Osteocyte (in vitro differentiated cells): ENCODE measurements around the gene USP28. TPM values are rescaled to one million over a fixed set of nuclear protein-coding genes. Genes with fewer than 3 reads are reported as not detected.
A peak's percentile ranks its signal among the peaks of the same experiment; 100 is the strongest.
"Not testable (repeated sequence)": the region's sequence is repeated elsewhere in the genome, so short reads cannot be mapped to it uniquely, and the experiment has no call there.

ENCODE experiments used
- DNase-seq: peaks from one replicate; pipeline ENCODE4 v3.0.0; 2021; ENCODE audit warnings: mixed read lengths; ENCODE audit not compliant: unreplicated experiment; ENCODE audit errors: extremely low spot score
- H3K27ac Mint-ChIP-seq: one replicate; pipeline ENCODE4 v1.8.0; 2021; ENCODE audit warnings: mild to moderate bottlenecking, mixed read lengths; ENCODE audit not compliant: unreplicated experiment
- H3K27me3 Mint-ChIP-seq: one replicate; pipeline ENCODE4 v1.8.0; 2021; ENCODE audit warnings: mixed read lengths; ENCODE audit not compliant: unreplicated experiment
- H3K36me3 Mint-ChIP-seq: one replicate; pipeline ENCODE4 v1.8.0; 2021; ENCODE audit warnings: mixed read lengths; ENCODE audit not compliant: unreplicated experiment
- H3K4me1 Mint-ChIP-seq: one replicate; pipeline ENCODE4 v1.8.0; 2021; ENCODE audit warnings: mixed read lengths; ENCODE audit not compliant: unreplicated experiment
- H3K4me3 Mint-ChIP-seq: one replicate; pipeline ENCODE4 v1.8.0; 2021; ENCODE audit warnings: mild to moderate bottlenecking, moderate library complexity, mixed read lengths; ENCODE audit not compliant: unreplicated experiment
- H3K9me3 Mint-ChIP-seq: one replicate; pipeline ENCODE4 v1.8.0; 2021; ENCODE audit warnings: mixed read lengths; ENCODE audit not compliant: unreplicated experiment
- long read RNA-seq: library from polyadenylated mRNA; unstranded; transcript quantifications from one replicate; pipeline ENCODE4 v2.0.0, GENCODE V29; 2021
- total RNA-seq: library from RNA; stranded (reverse); gene quantifications from 2 replicates; pipeline ENCODE4 v1.2.1, GENCODE V29; 2021
- TF ChIP-seq, protein P1 (sequence below): fragments of 200-600 bp; sonication (generic); IDR thresholded peaks from 2 replicates; pipeline ENCODE4 v1.5.0; 2021; ENCODE audit warnings: antibody characterized with exemption, mild to moderate bottlenecking, moderate library complexity

USP28 gene, protein sequence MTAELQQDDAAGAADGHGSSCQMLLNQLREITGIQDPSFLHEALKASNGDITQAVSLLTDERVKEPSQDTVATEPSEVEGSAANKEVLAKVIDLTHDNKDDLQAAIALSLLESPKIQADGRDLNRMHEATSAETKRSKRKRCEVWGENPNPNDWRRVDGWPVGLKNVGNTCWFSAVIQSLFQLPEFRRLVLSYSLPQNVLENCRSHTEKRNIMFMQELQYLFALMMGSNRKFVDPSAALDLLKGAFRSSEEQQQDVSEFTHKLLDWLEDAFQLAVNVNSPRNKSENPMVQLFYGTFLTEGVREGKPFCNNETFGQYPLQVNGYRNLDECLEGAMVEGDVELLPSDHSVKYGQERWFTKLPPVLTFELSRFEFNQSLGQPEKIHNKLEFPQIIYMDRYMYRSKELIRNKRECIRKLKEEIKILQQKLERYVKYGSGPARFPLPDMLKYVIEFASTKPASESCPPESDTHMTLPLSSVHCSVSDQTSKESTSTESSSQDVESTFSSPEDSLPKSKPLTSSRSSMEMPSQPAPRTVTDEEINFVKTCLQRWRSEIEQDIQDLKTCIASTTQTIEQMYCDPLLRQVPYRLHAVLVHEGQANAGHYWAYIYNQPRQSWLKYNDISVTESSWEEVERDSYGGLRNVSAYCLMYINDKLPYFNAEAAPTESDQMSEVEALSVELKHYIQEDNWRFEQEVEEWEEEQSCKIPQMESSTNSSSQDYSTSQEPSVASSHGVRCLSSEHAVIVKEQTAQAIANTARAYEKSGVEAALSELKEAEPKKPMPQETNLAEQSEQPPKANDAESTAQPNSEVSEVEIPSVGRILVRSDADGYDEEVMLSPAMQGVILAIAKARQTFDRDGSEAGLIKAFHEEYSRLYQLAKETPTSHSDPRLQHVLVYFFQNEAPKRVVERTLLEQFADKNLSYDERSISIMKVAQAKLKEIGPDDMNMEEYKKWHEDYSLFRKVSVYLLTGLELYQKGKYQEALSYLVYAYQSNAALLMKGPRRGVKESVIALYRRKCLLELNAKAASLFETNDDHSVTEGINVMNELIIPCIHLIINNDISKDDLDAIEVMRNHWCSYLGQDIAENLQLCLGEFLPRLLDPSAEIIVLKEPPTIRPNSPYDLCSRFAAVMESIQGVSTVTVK
- 37.2 and 39.9 TPM in 2 replicates for total RNA-seq
- long read RNA-seq, full-length matches to known transcripts, result 8 of 61 reads
- long read RNA-seq, partial matches to known transcripts, result 26 of 61 reads
- long read RNA-seq, other reads (novel, unspliced or antisense), result 27 of 61 reads

DNA sequence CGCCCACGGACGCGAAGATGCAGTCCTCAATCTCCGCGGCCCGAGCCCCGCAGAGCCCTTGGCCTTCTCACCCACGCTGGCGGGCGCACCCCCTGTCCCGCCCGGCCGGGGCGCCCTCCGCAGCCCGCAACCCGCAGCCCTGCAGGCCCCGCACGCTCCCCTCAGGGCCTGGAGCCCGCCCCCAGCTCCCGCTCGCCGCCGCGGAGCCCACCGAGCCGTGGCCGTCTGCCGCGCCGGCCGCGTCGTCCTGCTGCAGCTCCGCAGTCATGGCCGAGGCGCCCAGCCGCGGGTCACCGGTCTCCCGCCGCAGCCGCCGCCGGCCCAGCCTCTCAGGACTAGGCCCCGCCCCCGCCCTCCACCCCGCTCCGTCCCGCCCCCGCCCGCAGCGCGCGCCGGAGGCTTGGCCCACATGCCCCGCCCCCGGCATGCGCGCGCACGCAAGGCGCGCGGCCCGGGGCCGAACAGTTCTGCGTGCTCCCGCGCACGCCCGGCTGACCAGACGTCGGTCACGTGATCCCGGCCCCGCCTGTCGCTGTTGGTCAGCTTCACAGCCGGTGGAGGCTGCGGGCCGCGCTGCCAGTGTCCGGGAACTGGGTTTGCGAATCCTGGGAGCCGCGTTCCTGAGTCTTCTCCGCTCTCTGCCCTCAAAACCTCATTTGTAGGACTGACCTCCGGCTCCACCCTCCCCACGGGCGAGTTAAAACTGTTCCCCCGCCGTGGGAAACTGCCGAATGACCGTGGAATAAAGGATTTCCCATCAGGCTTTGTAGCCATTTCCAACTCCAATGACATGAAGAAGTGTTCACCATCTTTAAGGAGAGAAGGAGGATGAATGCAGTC lies at the start of gene USP28:
TSS of gene USP28 (minus strand) at position 339 of the 840 bp plus-strand sequence. CDS start at position 268, 71 bp downstream.
- peaks cover 33% of the 10 kb centered on the region for H3K4me1 Mint-ChIP-seq
- peak; percentile 99 for DNase-seq
- no peaks in the 10 kb centered on the region for H3K36me3 Mint-ChIP-seq
- no peaks in the 10 kb centered on the region for H3K9me3 Mint-ChIP-seq
- peak within 1 kb of the TSS; percentile 91 for H3K4me3 Mint-ChIP-seq
- TF ChIP-seq, protein P1, sequence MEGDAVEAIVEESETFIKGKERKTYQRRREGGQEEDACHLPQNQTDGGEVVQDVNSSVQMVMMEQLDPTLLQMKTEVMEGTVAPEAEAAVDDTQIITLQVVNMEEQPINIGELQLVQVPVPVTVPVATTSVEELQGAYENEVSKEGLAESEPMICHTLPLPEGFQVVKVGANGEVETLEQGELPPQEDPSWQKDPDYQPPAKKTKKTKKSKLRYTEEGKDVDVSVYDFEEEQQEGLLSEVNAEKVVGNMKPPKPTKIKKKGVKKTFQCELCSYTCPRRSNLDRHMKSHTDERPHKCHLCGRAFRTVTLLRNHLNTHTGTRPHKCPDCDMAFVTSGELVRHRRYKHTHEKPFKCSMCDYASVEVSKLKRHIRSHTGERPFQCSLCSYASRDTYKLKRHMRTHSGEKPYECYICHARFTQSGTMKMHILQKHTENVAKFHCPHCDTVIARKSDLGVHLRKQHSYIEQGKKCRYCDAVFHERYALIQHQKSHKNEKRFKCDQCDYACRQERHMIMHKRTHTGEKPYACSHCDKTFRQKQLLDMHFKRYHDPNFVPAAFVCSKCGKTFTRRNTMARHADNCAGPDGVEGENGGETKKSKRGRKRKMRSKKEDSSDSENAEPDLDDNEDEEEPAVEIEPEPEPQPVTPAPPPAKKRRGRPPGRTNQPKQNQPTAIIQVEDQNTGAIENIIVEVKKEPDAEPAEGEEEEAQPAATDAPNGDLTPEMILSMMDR, result peak; percentile 8
- H3K27me3 Mint-ChIP-seq, result no peaks in the 10 kb centered on the region
- peak within 1 kb of the TSS; percentile 98 for H3K27ac Mint-ChIP-seq

DNA sequence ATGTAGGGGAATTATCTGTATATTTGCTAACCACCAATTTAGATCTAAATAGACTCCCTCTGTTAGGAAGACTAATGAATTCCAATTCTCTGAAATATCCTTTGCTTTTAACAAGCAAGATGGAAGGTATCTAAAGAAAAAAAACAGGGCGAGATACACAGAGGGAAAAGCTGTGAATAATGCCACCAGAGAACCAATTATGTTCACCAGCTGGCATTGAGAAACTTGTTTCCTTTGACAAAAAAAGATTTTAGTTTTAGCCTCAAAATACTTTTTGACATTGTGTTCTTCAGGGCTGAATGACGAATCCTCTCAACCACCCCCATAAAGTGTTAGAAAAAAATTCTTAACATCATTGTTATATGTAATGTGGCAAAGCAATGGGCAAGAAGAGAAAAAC lies 48.2 kb upstream of the USP28 start:
- Mint-ChIP-seq H3K27ac (no peak overlapping the region), H3K9me3 (no peaks in the 10 kb centered on the region), H3K27me3 (peaks cover 8% of the 10 kb centered on the region), H3K36me3 (no peaks in the 10 kb centered on the region), H3K4me1 (no peaks in the 10 kb centered on the region), H3K4me3 (no peak overlapping the region)
- TF ChIP-seq, protein P1, result no peak
- no peak for DNase-seq

DNA sequence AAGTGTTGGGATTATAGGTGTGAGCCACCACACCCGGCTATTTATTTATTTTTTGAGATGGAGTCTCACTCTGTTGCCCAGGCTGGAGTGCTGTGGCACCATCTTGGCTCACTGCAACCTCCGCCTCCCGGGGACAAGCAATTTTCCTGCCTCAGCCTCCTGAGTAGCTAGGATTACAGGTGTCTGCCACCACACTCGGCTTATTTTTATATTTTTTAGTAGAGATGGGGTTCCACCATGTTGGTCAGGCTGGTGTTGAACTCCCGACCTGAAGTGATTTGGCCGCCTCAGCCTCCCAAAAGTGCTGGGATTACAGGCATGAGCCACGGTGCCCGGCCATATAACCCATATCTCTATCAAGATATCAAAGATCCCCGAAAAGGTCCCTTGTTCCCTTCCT lies 36.1 kb upstream of the USP28 start:
- H3K9me3 Mint-ChIP-seq, H3K27ac Mint-ChIP-seq, H3K4me1 Mint-ChIP-seq, H3K36me3 Mint-ChIP-seq, H3K4me3 Mint-ChIP-seq: not testable (repeated sequence)
- DNase-seq, result peak; percentile 60
- H3K27me3 Mint-ChIP-seq, result peaks cover 39% of the 10 kb centered on the region

DNA sequence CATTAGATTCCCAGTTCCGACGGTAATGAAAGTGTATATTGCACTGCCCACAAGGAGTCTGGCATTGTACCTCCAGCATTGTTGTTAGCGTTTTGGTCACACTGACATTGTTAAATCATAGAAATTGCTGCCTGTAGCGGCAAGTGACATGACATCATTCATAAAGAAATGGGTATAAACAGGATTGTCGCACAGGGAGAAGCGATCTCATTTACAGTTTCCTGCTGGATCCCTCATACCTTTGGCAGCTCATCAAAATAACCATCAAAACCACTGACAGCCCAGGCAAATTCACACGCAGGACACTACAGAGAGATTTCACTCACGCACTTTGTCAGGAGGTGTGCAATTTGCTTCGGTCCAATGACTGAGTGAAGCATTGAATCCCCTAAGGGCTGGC lies 32.7 kb upstream of the USP28 start:
- no peak overlapping the region for H3K27ac Mint-ChIP-seq
- H3K27me3 Mint-ChIP-seq, result peaks cover 60% of the 10 kb centered on the region
- DNase-seq, result peak; percentile 34
- TF ChIP-seq, protein P1, result no peak
- no peaks in the 10 kb centered on the region for H3K4me1 Mint-ChIP-seq
- H3K4me3 Mint-ChIP-seq, result no peak overlapping the region
- H3K36me3 Mint-ChIP-seq, result no peaks in the 10 kb centered on the region
- no peaks in the 10 kb centered on the region for H3K9me3 Mint-ChIP-seq

DNA sequence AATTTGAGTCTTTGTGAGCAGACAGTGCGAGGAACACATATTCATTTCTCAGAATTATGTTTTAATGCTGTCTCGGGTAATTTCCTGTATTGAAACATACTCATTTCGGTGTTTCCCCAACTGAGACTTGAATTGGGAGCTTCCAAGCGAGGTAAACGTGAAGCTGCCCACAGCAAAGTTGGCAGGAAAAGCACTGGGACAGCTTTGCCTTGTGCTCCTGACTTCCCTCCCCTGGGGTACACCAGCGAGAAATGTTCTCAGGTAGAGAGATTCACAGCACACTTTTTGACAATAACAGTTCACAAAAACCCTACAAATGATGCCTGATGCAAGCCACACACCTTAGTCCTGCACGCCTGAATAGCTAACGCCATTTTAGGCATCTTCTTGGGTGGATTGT lies 32.3 kb upstream of the USP28 start:
- Mint-ChIP-seq H3K9me3 (no peaks in the 10 kb centered on the region), H3K27me3 (peaks cover 65% of the 10 kb centered on the region), H3K36me3 (no peaks in the 10 kb centered on the region), H3K27ac (no peak overlapping the region), H3K4me3 (no peak overlapping the region), H3K4me1 (no peaks in the 10 kb centered on the region)
- DNase-seq, result peak; percentile 23
- TF ChIP-seq, protein P1, result no peak
